IMR-90 (cell line): ENCODE data around the gene RNF144B. TPM values are rescaled to one million over a fixed set of nuclear protein-coding genes. Genes with fewer than 3 reads are reported as not detected.

Experiments used
- ATAC-seq: fragments of 200-7000 bp; cut with Tn5 transposase; 2 replicates; pipeline ENCODE4 v1.9.1; 2020; ENCODE audit warnings: low read depth, mild to moderate bottlenecking, moderate library complexity
- BruUV-seq: library from RNA; stranded (reverse); fragments of 400-500 nt; replicated peaks from 2 replicates; lab custom pipeline; 2021; lab: Mats Ljungman, UMichigan
- CTCF ChIA-PET: fragments of 300-600 bp; formaldehyde crosslinking; extraction: SDS; loops from one replicate; lab custom pipeline; 2021; ENCODE audit warnings: antibody characterized with exemption; lab: Yijun Ruan, JAX
- POLR2A ChIA-PET: fragments of 300-600 bp; sonication (Branson Sonifier 250); formaldehyde crosslinking; loops from one replicate; lab custom pipeline; 2022; ENCODE audit warnings: antibody characterized with exemption; ENCODE audit not compliant: unreplicated experiment; lab: Charles Lee
- DNase-seq: peaks from one replicate; pipeline ENCODE4 v3.0.0; 2013
- H2AFZ ChIP-seq: replicated peaks from 2 replicates; pipeline ENCODE3; 2013; ENCODE audit warnings: low read length, mild to moderate bottlenecking; ENCODE audit not compliant: poor library complexity
- H2AK5ac ChIP-seq: 2 replicates; pipeline ENCODE4 v1.6.1; 2013; ENCODE audit warnings: low read depth, low read length, inconsistent platforms
- H2AK9ac ChIP-seq: replicated peaks from 2 replicates; pipeline ENCODE3; 2013; ENCODE audit warnings: mild to moderate bottlenecking, low read depth, low read length, moderate library complexity; ENCODE audit not compliant: poor library complexity
- H2BK120ac ChIP-seq: 2 replicates; pipeline ENCODE4 v1.6.1; 2013; ENCODE audit warnings: low read depth, low read length, inconsistent platforms
- H2BK15ac ChIP-seq: 3 replicates; pipeline ENCODE4 v1.6.1; 2013; ENCODE audit warnings: low read depth, low read length, inconsistent platforms
- H2BK20ac ChIP-seq: 2 replicates; pipeline ENCODE4 v1.6.1; 2013; ENCODE audit warnings: low read depth, mild to moderate bottlenecking, inconsistent platforms, low read length, moderate library complexity
- H2BK5ac ChIP-seq: 2 replicates; pipeline ENCODE4 v1.6.1; 2013; ENCODE audit warnings: mild to moderate bottlenecking, low read depth, low read length, inconsistent platforms; ENCODE audit not compliant: poor library complexity, severe bottlenecking
- H3K14ac ChIP-seq: replicated peaks from 2 replicates; pipeline ENCODE4 v1.6.1; 2013; ENCODE audit warnings: low read depth, low read length, inconsistent platforms
- H3K18ac ChIP-seq: 2 replicates; pipeline ENCODE4 v1.6.1; 2013; ENCODE audit warnings: low read depth, low read length, control low read depth
- H3K23ac ChIP-seq: 2 replicates; pipeline ENCODE4 v1.6.1; 2013; ENCODE audit warnings: low read depth, low read length, inconsistent platforms
- H3K27ac ChIP-seq: 2 replicates; pipeline ENCODE4 v1.5.1; 2013; ENCODE audit warnings: mild to moderate bottlenecking, control low read depth, low read length; ENCODE audit not compliant: insufficient read depth
- H3K27me3 ChIP-seq: 2 replicates; pipeline ENCODE4 v1.6.1; 2013; ENCODE audit warnings: low read length; ENCODE audit not compliant: control insufficient read depth, insufficient read depth
- H3K36me3 ChIP-seq: 2 replicates; pipeline ENCODE4 v1.6.1; 2013; ENCODE audit warnings: low read length, mixed read lengths; ENCODE audit not compliant: control insufficient read depth, insufficient read depth
- H3K4ac ChIP-seq: 2 replicates; pipeline ENCODE4 v1.6.1; 2013; ENCODE audit warnings: low read depth, low read length, inconsistent platforms
- H3K4me1 ChIP-seq: 2 replicates; pipeline ENCODE4 v1.6.1; 2013; ENCODE audit warnings: low read length, mixed read lengths; ENCODE audit not compliant: control insufficient read depth, insufficient read depth
- H3K4me2 ChIP-seq: 2 replicates; pipeline ENCODE4 v1.6.1; 2013; ENCODE audit warnings: low read depth, mild to moderate bottlenecking, control low read depth, low read length, moderate library complexity
- H3K4me3 ChIP-seq: 2 replicates; pipeline ENCODE4 v1.5.1; 2013; ENCODE audit warnings: low read depth, mild to moderate bottlenecking, control low read depth, low read length, moderate library complexity; ENCODE audit not compliant: insufficient read depth
- H3K56ac ChIP-seq: 2 replicates; pipeline ENCODE4 v1.6.1; 2013; ENCODE audit warnings: low read length, inconsistent platforms; ENCODE audit not compliant: insufficient read depth; ENCODE audit errors: extremely low read depth
- H3K79me1 ChIP-seq, 2 experiments: 2 replicates each; pipeline ENCODE4 v1.6.1; 2013; ENCODE audit warnings: low read length in 2 of 2, inconsistent platforms in 1 of 2, low read depth in 1 of 2
- H3K9ac ChIP-seq: 2 replicates; pipeline ENCODE4 v1.6.1; 2013; ENCODE audit warnings: low read depth, low read length, control low read depth
- H3K9me1 ChIP-seq: 2 replicates; pipeline ENCODE4 v1.6.1; 2013; ENCODE audit warnings: low read length, inconsistent platforms; ENCODE audit not compliant: insufficient read depth
- H3K9me3 ChIP-seq: 2 replicates; pipeline ENCODE4 v1.6.1; 2013; ENCODE audit warnings: low read length; ENCODE audit not compliant: control insufficient read depth, insufficient read depth
- H4K20me1 ChIP-seq: 2 replicates; pipeline ENCODE4 v1.6.1; 2013; ENCODE audit warnings: low read length, inconsistent platforms; ENCODE audit not compliant: insufficient read depth
- H4K5ac ChIP-seq: 2 replicates; pipeline ENCODE4 v1.6.1; 2013; ENCODE audit warnings: mild to moderate bottlenecking, low read depth, low read length, control low read depth
- H4K8ac ChIP-seq, 2 experiments: 2 replicates each; pipeline ENCODE4 v1.6.1; 2013; ENCODE audit warnings: low read depth in 2 of 2, low read length in 2 of 2, control low read depth in 1 of 2, inconsistent platforms in 1 of 2
- H4K91ac ChIP-seq: 2 replicates; pipeline ENCODE4 v1.6.1; 2013; ENCODE audit warnings: low read depth, low read length, inconsistent platforms; ENCODE audit not compliant: insufficient read depth
- BHLHE40 ChIP-seq: fragments of 150-350 bp; IDR thresholded peaks from 2 replicates; pipeline ENCODE4 v1.6.1; 2016; ENCODE audit warnings: mild to moderate bottlenecking, low read depth, low read length
- CEBPB ChIP-seq: IDR thresholded peaks from 2 replicates; pipeline ENCODE4 v1.6.1; 2012; ENCODE audit warnings: low read depth, low read length, improper control_type of control experiment
- CHD1 ChIP-seq: IDR thresholded peaks from 2 replicates; pipeline ENCODE4 v1.6.1; 2012; ENCODE audit warnings: low read depth, low read length, improper control_type of control experiment
- CTCF ChIP-seq: conservative IDR thresholded peaks from 2 replicates; pipeline ENCODE4 v1.5.1; 2012; ENCODE audit warnings: mild to moderate bottlenecking, low read depth, low read length, improper control_type of control experiment
- ELK1 ChIP-seq: fragments of 150-350 bp; IDR thresholded peaks from 2 replicates; pipeline ENCODE4 v1.6.1; 2016; ENCODE audit warnings: low read depth, mild to moderate bottlenecking, low read length, moderate library complexity, borderline replicate concordance
- FOS ChIP-seq: fragments of 150-350 bp; IDR thresholded peaks from 2 replicates; pipeline ENCODE4 v1.6.1; 2016; ENCODE audit warnings: low read depth, low read length
- MAFK ChIP-seq: IDR thresholded peaks from 2 replicates; pipeline ENCODE4 v1.6.1; 2012; ENCODE audit warnings: low read depth, low read length, improper control_type of control experiment
- MAZ ChIP-seq: IDR thresholded peaks from 2 replicates; pipeline ENCODE4 v1.6.1; 2012; ENCODE audit warnings: low read depth, mild to moderate bottlenecking, low read length, improper control_type of control experiment, moderate library complexity, borderline replicate concordance
- MXI1 ChIP-seq: IDR thresholded peaks from 2 replicates; pipeline ENCODE4 v1.6.1; 2012; ENCODE audit warnings: low read depth, mild to moderate bottlenecking, low read length, moderate library complexity, borderline replicate concordance
- NFE2L2 ChIP-seq: fragments of 150-350 bp; IDR thresholded peaks from 2 replicates; pipeline ENCODE4 v1.6.1; 2016; ENCODE audit warnings: low read depth, mild to moderate bottlenecking, low read length
- POLR2A ChIP-seq: IDR thresholded peaks from 2 replicates; pipeline ENCODE4 v1.6.1; 2012; ENCODE audit warnings: mild to moderate bottlenecking, low read depth, low read length
- RAD21 ChIP-seq: IDR thresholded peaks from 2 replicates; pipeline ENCODE4 v1.6.1; 2012; ENCODE audit warnings: low read length, improper control_type of control experiment
- RCOR1 ChIP-seq: IDR thresholded peaks from 2 replicates; pipeline ENCODE4 v1.6.1; 2012; ENCODE audit warnings: mild to moderate bottlenecking, low read length, improper control_type of control experiment; ENCODE audit not compliant: insufficient replicate concordance
- RFX5 ChIP-seq: IDR thresholded peaks from 2 replicates; pipeline ENCODE4 v1.8.0; 2012; ENCODE audit warnings: low read depth, mild to moderate bottlenecking, low read length, moderate library complexity
- SMC3 ChIP-seq: fragments of 150-350 bp; IDR thresholded peaks from 2 replicates; pipeline ENCODE4 v1.6.1; 2016; ENCODE audit warnings: low read depth, mild to moderate bottlenecking, antibody characterized with exemption, low read length, moderate library complexity
- USF2 ChIP-seq: fragments of 150-350 bp; IDR thresholded peaks from 2 replicates; pipeline ENCODE4 v1.6.1; 2017; ENCODE audit warnings: mild to moderate bottlenecking, antibody characterized with exemption, low read length, low read depth
- WGBS, 2 experiments: methylation state at CpG; one replicate each; pipeline versions ENCODE4 v1.1.5 to v1.1.7; 2013; ENCODE audit warnings: missing lambda C conversion rate in 2 of 2; ENCODE audit not compliant: insufficient read length in 1 of 2; ENCODE audit errors: extremely low coverage in 2 of 2; 5-methylcytosine and 5-hydroxymethylcytosine counted together
- dilution Hi-C: fragments of 300-500 bp; cut with HindIII; formaldehyde crosslinking; loops from one replicate; pipeline ENCODE4 v1.14.3; 2018; ENCODE audit warnings: low sequenced_read_pairs; ENCODE audit not compliant: unreplicated experiment
- in situ Hi-C: fragments of 300-500 bp; cut with MboI; formaldehyde crosslinking; loops from 3 replicates; pipeline ENCODE4 v1.14.3; 2019; ENCODE audit warnings: low sequenced_read_pairs, inconsistent platforms, mixed read lengths
- intact Hi-C: fragments of 100-400 bp; cut with micrococcal nuclease; formaldehyde crosslinking; loops from 2 replicates; pipeline ENCODE4 v1.10.0; 2022
- polyA plus RNA-seq, 3 experiments: library from polyadenylated mRNA; depleted of rRNA; stranded (reverse); fragments of >200 nt; gene quantifications; 2 replicates each; pipeline ENCODE4 v1.2.3, GENCODE V29; 2012; ENCODE audit warnings: low replicate concordance in 1 of 3
- total RNA-seq: library from RNA; depleted of rRNA; stranded (reverse); fragments of >200 nt; gene quantifications from 2 replicates; pipeline ENCODE4 v1.2.3, GENCODE V29; 2012

Gene RNF144B
- total and polyA plus RNA-seq, 2 of the 4 experiments (the other 2 are of a cell fraction) = 0.44 to 2.7 TPM

- Histone ChIP-seq H2BK5ac (no peak overlapping the region), H3K18ac (no peak overlapping the region), H2AFZ (no peak overlapping the region), H4K20me1 (no peaks in the 10 kb centered on the region), H3K4ac (no peak overlapping the region), H2BK120ac (no peak overlapping the region), H3K9me1 (no peaks in the 10 kb centered on the region), H3K27me3 (no peaks in the 10 kb centered on the region), H2BK20ac (no peak overlapping the region), H4K8ac (no peak overlapping the region), H3K79me1 (no peaks in the 10 kb centered on the region), H4K91ac (no peak overlapping the region), H2AK5ac (no peak overlapping the region), H3K4me1 (peaks cover 2% of the 10 kb centered on the region; the same call in 1 of the 2 replicates), H2AK9ac (no peak overlapping the region), H3K23ac (no peak overlapping the region), H3K56ac (no peak overlapping the region), H3K9me3 (no peaks in the 10 kb centered on the region), H2BK15ac (no peak overlapping the region), H3K9ac (no peak overlapping the region), H3K4me3 (no peak overlapping the region), H3K27ac (no peak overlapping the region), H3K14ac (no peak overlapping the region), H3K36me3 (no peaks in the 10 kb centered on the region), H4K5ac (no peak overlapping the region), H3K4me2 (no peak overlapping the region)
- ATAC-seq = no peak
- no CpG with 5 or more reads among the region's 2 CpGs for WGBS, 2 experiments
- in situ Hi-C loops = no loop called here
- intact Hi-C loops = no loop called here
- ChIA-PET CTCF (no interaction called here), POLR2A (no interaction called here)
- dilution Hi-C loops = no loop called here
- no TSS peak for BruUV-seq
- no peak for TF ChIP-seq BHLHE40
- TF ChIP-seq FOS = no peak
- TF ChIP-seq RFX5 = no peak
- no peak for TF ChIP-seq MAFK
- no peak for TF ChIP-seq ELK1
- TF ChIP-seq USF2 = no peak
- TF ChIP-seq SMC3 = no peak
- no peak for TF ChIP-seq RAD21
- TF ChIP-seq CEBPB = no peak
- no peak for TF ChIP-seq CTCF
- no peak for TF ChIP-seq RCOR1
- no peak for TF ChIP-seq CHD1
- no peak for TF ChIP-seq MAZ
- no peak for TF ChIP-seq POLR2A
- no peak for TF ChIP-seq NFE2L2
- no peak for TF ChIP-seq MXI1
- DNase-seq = no peak
Measured at GRCh38 chr6:18352842-18353241, 34.3 kb upstream of the RNF144B start.
